Osteocyte (in vitro differentiated cells): Measurements from ENCODE around the gene NHSL1. TPM values are rescaled to one million over a fixed set of nuclear protein-coding genes. Genes with fewer than 3 reads are reported as not detected.

Experiments
- DNase-seq: peaks from one replicate; pipeline ENCODE4 v3.0.0; 2021; ENCODE audit warnings: mixed read lengths; ENCODE audit not compliant: unreplicated experiment; ENCODE audit errors: extremely low spot score
- H3K27ac Mint-ChIP-seq: one replicate; pipeline ENCODE4 v1.8.0; 2021; ENCODE audit warnings: mild to moderate bottlenecking, mixed read lengths; ENCODE audit not compliant: unreplicated experiment
- H3K27me3 Mint-ChIP-seq: one replicate; pipeline ENCODE4 v1.8.0; 2021; ENCODE audit warnings: mixed read lengths; ENCODE audit not compliant: unreplicated experiment
- H3K36me3 Mint-ChIP-seq: one replicate; pipeline ENCODE4 v1.8.0; 2021; ENCODE audit warnings: mixed read lengths; ENCODE audit not compliant: unreplicated experiment
- H3K4me1 Mint-ChIP-seq: one replicate; pipeline ENCODE4 v1.8.0; 2021; ENCODE audit warnings: mixed read lengths; ENCODE audit not compliant: unreplicated experiment
- H3K4me3 Mint-ChIP-seq: one replicate; pipeline ENCODE4 v1.8.0; 2021; ENCODE audit warnings: mild to moderate bottlenecking, moderate library complexity, mixed read lengths; ENCODE audit not compliant: unreplicated experiment
- H3K9me3 Mint-ChIP-seq: one replicate; pipeline ENCODE4 v1.8.0; 2021; ENCODE audit warnings: mixed read lengths; ENCODE audit not compliant: unreplicated experiment
- total RNA-seq: library from RNA; stranded (reverse); gene quantifications from 2 replicates; pipeline ENCODE4 v1.2.1, GENCODE V29; 2021
- TF ChIP-seq, protein P1 (sequence below): fragments of 200-600 bp; sonication (generic); IDR thresholded peaks from 2 replicates; pipeline ENCODE4 v1.5.0; 2021; ENCODE audit warnings: antibody characterized with exemption, mild to moderate bottlenecking, moderate library complexity

The NHSL1 gene
- total RNA-seq, 1 donor from 2014 or later, result 21.2 TPM

DNA sequence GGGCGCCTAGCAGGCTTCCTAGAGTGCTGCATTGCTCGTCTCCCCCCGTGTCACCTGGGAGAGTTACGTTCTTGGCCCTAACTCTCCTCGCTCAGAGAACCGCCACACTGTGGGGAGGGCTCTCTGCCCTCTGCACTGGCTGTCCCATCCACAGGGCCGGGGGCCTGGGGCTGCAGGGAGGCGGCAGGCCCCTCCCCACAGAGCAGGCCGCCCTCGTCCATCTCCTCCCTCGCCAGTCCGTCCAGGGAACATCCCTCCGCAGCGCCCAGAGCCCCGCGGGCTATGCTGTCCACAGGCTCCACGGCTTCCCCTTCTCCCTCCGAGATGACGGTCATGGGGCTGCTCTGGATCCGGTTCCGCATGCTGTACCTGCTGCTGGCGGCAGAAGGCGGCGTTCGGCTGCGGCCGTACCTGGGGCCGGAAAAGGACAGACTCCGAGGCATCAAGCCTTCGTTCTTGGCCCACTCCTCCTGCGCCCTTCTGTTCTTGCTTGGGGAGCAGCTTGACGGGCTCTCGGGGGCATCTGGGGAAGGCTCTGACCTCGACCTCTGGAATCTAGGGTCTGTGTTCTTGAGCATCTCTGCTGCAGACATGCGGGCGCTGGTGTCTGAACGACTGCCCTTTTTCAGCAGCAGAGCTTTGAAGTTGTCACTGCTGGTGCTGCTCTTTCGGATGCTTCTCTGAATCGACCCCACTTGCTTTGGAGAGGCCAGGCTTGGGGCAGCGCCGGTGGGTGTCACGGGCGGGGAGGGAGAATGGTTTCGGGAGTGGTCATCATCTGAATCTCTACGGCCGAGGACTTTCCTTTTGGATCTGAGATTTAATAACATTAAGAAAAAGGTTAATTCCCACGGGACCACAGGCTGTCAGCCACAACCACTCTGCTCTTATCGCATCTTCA is 75.0 kb downstream of the NHSL1 start:
- H3K4me1 Mint-ChIP-seq, result peaks cover 7% of the 10 kb centered on the region
- peaks cover 17% of the 10 kb centered on the region for H3K36me3 Mint-ChIP-seq
- no peak for DNase-seq
- no peaks in the 10 kb centered on the region for H3K9me3 Mint-ChIP-seq
- TF ChIP-seq, protein P1, sequence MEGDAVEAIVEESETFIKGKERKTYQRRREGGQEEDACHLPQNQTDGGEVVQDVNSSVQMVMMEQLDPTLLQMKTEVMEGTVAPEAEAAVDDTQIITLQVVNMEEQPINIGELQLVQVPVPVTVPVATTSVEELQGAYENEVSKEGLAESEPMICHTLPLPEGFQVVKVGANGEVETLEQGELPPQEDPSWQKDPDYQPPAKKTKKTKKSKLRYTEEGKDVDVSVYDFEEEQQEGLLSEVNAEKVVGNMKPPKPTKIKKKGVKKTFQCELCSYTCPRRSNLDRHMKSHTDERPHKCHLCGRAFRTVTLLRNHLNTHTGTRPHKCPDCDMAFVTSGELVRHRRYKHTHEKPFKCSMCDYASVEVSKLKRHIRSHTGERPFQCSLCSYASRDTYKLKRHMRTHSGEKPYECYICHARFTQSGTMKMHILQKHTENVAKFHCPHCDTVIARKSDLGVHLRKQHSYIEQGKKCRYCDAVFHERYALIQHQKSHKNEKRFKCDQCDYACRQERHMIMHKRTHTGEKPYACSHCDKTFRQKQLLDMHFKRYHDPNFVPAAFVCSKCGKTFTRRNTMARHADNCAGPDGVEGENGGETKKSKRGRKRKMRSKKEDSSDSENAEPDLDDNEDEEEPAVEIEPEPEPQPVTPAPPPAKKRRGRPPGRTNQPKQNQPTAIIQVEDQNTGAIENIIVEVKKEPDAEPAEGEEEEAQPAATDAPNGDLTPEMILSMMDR, result no peak
- no peak overlapping the region for H3K4me3 Mint-ChIP-seq
- H3K27me3 Mint-ChIP-seq, result no peaks in the 10 kb centered on the region
- H3K27ac Mint-ChIP-seq, result no peak overlapping the region

DNA sequence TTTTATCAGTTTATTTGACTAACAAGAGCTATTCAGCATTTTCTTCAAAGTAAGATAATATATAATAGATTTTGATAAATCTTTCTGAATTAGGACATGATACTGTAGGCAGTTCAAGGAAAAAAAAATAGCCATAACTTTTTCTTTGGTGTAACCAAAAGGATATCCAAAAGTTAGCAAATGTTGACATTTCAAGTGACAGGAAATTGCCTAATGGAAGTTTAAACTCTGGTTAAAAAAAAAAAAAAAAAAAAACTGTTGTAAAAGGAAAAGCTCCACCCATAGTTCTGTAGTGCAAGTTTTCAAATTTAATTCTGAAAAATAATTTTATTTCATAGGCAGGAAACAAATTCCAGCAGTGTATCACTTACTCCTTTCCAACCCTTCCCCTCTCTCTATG is 76.4 kb downstream of the NHSL1 start:
- Mint-ChIP-seq H3K27ac (no peak overlapping the region), H3K27me3 (no peaks in the 10 kb centered on the region), H3K9me3 (no peaks in the 10 kb centered on the region), H3K36me3 (peaks cover 17% of the 10 kb centered on the region), H3K4me3 (no peak overlapping the region), H3K4me1 (peaks cover 7% of the 10 kb centered on the region)
- TF ChIP-seq, protein P1, result no peak
- DNase-seq, result no peak

DNA sequence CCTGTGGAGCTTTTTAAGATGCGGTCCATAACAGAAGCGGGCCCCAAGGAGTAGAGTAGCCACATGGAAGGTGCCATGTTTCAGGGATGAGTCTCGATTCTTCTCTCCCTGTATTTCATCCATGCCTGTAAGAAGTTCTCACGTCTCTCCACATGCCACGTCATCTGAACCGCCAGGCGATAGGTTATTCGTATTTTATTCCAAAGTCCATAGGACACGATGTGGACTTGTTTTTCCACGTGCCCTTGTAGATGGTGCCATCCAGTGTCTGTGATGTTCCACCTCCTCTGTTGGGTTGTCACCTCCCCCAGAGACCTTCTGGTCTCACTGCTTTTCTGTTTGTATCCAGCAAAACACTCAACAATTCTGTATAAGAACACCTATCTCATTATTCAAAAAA is 77.7 kb downstream of the NHSL1 start:
- TF ChIP-seq, protein P1, result no peak
- Mint-ChIP-seq H3K27ac (no peak overlapping the region), H3K9me3 (peaks cover 3% of the 10 kb centered on the region), H3K27me3 (no peaks in the 10 kb centered on the region), H3K4me1 (peaks cover 7% of the 10 kb centered on the region), H3K4me3 (no peak overlapping the region), H3K36me3 (peaks cover 21% of the 10 kb centered on the region)
- no peak for DNase-seq

DNA sequence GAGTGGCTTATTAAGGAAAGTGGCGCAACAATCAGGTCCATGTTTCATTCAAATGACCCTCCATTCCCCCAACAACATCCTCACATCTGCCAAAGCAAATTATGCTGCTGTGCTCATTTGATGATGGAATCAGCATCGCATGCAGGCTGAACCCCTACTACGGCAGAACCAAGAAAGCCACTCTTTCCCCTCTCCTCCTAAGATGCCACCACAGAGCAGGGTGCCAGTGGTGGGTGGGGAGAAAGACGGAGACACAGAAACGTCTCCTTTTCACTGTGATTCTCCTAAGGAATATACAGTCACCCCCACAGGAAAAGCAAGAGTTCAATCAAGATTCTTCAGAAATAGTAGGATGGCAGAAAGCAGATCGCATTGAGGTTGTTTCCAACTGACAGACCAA is 78.2 kb downstream of the NHSL1 start:
- no peak for DNase-seq
- H3K27me3 Mint-ChIP-seq, result no peaks in the 10 kb centered on the region
- peaks cover 21% of the 10 kb centered on the region for H3K36me3 Mint-ChIP-seq
- no peak overlapping the region for H3K4me3 Mint-ChIP-seq
- TF ChIP-seq, protein P1, result no peak
- H3K27ac Mint-ChIP-seq, result no peak overlapping the region
- peaks cover 7% of the 10 kb centered on the region for H3K4me1 Mint-ChIP-seq
- peaks cover 3% of the 10 kb centered on the region for H3K9me3 Mint-ChIP-seq

DNA sequence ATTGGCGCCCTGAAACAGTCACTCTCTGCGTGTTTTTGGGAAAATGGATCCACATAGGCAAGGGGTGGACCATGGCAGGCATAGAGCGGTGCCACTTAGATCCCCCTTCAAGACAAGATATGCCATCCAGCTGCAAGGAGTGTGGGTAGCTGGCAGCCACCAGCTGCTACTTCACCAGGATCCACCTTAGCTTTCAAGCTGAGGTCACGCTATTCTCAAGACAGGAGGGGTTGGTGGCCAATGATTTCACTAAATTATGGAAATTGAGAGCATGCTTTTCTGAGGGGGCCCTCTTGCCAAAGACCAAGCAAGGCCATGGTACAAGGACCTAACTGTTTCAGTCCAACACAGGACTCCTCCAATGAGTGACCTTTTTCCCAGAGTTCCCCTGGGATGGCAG is 78.9 kb downstream of the NHSL1 start:
- TF ChIP-seq, protein P1, result no peak
- Mint-ChIP-seq H3K4me3 (no peak overlapping the region), H3K4me1 (peaks cover 7% of the 10 kb centered on the region), H3K27ac (no peak overlapping the region), H3K27me3 (no peaks in the 10 kb centered on the region), H3K36me3 (peaks cover 18% of the 10 kb centered on the region), H3K9me3 (peaks cover 3% of the 10 kb centered on the region)
- no peak for DNase-seq
